GM19043 (cell line): ENCODE data around the gene SPAG16.

Experiments used
- ATAC-seq: cut with Tn5 transposase; IDR thresholded peaks from one replicate; pipeline ENCODE4 v1.9.1; 2021; ENCODE audit warnings: low read depth; ENCODE audit not compliant: unreplicated experiment

Gene SPAG16

DNA sequence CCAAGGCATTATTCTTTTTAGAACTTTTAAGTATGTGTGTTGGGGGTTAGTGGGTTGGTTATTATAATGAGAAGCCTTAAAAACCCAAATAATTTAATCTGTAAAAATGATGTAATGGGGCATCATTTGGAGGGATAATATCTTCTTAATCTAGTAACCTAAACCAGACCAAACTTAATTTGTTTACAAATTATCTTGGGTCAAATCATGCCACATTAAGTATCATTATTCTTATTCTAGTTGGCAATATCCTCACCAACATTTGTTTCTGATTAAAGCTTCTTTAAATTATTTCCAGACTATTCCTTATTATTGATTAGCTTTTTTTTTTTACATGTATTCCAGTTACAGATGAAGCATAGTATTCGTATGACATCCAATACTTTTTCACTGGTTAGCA lies 1041.1 kb downstream of the SPAG16 start:
- ATAC-seq = no peak

DNA sequence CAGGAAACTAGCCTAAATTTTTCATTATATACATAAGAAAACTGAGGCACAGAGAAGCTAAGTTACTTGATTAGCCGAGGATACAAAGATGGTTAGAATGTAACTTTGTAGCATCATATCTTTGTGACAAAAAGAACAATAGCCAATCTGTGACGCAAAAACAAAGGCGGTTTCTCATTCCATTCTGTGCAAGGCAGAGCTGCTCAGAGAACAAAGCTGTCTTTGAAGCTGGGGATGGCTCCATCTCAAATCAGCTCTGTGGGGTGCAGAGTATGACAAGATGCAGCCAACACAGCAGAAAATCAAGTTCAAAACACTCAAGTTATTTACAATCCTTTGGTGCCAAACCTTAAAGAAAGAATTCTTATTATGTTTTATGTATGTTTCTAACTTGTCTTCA lies 1044.7 kb downstream of the SPAG16 start:
- ATAC-seq = no peak

DNA sequence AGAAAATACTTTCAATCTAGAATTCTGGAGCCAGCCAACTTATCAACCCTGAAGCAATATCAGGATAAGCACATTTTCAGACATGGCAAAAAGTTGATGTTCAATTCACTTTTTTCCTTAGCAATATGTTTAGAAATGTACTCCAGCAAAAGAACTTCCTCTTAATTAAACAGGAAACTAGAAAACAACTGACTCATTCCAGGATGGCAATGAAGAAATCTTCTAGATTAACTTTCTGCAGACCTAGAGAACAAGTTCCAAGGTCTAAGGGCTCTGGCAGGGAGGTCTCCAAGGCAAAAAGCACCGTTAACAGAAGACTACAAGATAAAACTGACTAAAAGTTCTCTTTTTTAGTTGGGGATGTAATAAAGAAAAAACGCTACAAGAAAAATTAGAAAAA lies 1057.4 kb downstream of the SPAG16 start:
- ATAC-seq = no peak

DNA sequence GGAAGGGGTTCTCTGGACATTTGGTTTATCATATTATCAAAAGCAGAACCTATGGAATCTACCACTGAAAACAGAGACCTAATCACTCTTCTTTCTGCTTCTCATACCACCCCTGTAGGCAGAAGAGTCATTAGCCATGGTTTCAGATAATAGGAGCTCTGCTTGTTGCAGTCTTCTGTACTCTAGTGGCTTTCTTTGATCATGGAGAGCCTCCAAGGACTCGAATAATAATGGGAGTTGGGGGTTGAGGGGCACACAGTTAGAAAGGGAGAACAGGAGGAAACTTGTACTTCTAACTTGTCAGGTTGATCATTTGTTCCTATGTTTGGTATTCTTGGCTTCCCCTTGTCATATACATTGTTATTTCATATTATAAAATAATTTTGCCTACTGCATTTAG lies 1074.2 kb downstream of the SPAG16 start:
- no peak for ATAC-seq

DNA sequence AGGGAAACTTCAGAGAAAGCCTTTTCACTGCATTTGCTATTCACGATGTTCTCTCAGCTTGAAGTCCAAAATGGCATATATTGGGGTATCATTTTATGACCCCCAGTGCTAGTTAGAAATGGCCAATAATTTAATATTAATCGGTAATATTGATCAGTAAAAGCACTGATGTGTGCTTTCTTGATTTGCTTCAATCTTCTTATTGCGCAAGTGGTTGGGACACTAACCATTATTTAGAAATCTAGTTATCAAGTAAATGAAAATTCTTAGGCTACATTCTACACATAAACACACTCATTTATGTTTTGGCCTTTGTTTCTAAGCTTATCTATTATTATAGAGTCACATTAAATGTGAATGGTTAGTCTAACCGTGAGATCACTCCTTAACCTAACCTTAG lies 1076.9 kb downstream of the SPAG16 start:
- no peak for ATAC-seq

DNA sequence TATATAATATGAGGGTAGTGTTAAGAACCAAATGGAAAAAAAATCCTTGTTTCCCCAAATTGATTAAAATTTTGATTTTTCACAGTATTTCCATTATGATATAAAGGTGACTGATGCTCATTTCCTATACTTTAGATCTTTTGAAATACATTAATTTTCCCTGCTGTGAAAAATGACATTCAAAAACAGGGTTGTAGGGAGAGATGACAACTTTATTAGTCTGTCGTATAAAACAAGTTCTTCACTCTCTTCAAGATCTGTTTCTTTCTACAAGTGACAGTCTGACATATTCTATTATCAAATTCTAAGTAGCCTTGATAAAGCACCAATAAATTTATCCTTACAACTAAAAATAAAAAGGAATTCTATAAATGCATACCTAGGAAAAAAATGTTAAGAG lies 1081.3 kb downstream of the SPAG16 start:
- no peak for ATAC-seq

DNA sequence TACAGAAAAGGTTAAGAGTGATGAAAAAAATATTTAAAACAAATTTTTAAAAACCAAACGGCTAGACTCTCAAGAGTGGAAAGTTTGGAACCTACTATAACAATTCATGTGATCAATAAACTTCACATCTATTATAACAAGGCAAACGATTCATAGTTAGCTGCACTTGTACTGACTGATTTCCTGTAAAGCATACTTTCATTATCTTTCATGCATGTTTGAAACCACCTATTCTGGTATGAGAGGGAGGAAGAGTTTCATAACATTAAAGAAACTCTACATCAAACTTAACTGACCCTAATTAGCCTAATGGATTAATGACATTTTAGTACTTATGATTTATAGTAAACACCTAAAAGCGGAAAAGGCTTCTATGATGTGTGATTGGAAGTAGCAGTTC lies 1082.9 kb downstream of the SPAG16 start:
- no peak for ATAC-seq

DNA sequence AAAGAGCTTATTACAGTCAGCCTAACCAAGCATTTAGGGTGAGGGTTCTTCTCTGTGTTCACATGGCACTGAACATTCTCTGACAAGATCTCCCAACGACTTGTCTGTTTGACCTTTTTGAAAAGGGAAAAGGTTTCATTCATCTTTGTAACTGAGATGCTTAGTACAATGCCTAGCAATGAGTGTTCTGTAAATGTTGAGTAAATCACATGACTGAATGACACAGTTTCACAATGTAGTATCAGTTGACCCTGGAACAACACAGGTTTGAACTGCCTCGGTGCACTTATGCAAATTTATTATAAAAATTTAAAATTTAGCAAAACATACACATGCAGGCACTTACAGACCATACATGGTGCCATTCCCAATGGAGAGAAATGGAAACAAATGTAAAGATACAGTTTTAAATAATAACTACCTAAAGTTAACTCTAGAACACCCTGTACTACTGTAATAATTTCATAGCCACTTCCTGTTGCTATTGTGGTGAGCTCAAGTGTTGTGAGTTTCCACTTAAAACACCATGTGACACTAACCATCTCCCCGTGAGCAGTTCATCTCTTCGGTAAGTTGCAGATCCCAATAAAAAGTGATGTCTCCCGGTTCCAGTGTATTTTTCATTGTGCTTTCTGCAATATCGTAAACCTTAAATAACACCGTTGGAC lies 1092.5 kb downstream of the SPAG16 start:
- no peak for ATAC-seq

DNA sequence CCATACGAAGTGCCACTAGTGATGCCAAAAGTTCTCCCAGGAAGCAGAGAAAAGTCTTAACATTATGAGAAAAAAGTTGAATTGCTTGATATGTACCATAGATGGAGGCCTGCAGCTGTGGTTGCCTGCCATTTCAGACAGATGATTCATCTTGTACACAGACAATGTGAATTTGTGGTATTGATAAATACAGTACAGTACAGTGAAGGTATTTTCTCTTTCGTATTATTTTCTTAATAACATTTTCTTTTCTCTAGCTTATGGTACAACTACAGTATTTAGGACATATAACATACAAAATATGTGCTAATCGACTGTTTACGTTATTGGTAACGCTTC lies 1093.0 kb downstream of the SPAG16 start:
- ATAC-seq = no peak

DNA sequence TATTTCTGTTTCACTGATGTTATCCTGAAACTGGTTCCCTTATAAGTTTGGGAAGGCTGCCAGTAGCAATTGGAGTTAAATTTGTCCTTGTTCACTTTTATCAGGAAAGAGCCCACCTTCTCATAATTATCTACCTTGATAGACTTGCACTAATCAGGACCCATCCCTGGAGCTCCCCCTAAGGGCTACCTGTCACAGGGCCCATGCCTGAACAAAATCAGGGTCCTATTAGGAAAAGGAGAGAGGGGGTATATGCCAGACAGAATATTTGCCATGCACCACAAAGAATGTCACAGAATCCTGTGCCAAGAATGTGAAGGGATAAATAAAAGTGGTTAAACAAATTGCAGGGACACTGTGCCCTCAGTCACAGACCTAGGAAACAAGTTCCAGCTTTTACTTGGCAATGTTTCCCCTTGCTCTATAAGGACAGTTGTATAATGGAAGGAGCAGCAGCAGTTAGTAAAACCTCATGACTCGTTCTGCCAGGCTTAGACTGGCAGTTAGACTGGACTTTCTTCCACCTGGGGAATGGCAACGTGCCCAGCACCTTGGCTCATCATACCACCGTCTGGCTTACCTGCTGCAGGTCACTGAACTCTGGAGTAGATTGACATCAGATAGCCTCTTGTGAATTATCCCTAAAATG lies 1094.3 kb downstream of the SPAG16 start:
- no peak for ATAC-seq

DNA sequence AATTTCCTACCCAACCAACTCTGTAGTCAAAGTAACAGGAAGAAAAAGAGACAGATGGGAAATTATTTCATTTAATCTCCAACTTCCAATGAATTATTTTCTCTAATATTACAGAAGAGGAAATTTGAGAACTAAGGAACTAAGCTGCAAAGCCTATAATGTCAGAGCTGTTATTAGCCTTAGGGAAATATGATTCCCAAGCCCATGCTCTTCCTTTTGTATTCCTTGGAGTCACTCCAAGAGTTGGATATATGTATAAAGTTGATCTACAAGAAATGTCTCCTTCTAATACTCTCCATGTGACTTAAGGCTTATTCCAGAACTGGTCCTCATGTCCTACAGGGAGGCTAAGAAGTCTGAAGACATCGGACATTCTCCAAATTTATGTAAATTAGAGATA lies 1095.0 kb downstream of the SPAG16 start:
- no peak for ATAC-seq

DNA sequence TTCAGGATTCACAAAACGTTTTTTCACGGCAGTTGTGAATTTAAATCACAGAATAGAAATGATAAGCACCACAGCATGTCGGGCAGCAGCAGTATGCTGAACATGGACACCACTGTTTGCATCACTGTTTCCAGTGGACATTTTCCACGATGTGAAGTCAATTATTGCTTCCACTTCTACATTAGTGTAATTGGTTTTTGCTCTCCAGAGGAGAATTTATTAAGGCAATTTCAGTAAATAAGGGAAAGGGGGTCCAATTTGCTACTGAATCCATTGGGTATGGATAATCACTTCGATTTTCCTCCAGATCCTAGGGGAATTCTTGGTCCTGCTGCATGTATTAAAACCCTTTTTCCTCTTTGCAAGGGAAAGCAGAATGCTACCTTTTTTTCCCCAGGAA lies 1096.4 kb downstream of the SPAG16 start:
- ATAC-seq = no peak

DNA sequence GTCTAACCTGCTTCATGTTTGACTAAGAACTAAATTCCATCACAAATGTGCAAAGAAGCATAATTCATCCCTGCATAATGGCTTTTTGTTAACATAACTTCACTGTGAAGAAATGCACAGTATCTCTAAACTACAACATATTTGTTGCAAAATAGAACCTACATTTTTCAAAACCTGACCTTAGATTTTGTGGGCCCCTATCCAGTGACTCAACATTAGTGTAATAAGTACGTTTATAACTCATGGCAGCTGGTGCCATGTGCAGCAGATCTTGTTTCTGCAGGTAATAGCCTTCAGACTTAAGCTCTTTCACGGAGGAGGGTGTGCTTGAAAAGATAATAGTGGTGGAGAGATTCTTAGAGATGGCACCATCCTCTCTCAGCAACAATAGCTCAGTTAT lies 1098.0 kb downstream of the SPAG16 start:
- no peak for ATAC-seq

DNA sequence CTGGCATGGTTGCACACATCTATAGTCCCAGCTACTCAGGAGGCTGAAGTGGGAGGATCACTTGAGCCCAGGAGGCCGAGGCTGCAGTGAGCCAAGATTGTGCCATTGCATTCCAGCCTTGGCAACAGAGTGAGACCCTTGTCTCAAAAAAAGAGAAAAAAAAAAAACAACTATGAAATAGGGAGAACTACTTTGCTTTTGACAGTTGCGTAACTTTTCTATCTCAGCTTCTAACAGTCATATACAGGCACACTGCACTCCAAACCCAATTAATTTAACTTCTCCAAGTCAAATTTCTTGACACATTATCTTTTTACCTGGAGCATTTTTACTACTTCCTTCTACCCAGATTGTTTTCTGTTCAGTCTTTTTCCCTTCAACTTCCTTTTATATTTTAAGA lies 1102.5 kb downstream of the SPAG16 start:
- ATAC-seq = no peak

DNA sequence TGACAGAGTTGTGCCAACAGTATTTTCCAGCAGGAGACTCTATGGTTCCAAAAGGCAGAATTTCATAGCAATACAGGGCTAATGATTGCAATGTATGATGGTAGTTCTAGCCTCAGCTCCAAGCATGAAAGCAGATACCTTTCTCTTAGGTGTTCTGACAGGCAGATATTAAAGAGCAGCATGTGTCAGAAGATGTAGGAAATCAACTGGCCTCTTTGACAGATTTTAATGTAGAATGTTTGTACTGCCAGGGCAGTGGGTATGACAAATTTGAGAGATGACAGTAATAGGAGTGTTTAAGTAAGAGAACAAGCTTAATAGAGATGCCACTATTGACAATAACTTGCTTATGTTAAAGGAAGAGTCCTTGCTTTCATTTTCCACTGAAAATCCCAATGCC lies 1105.1 kb downstream of the SPAG16 start:
- ATAC-seq = no peak

DNA sequence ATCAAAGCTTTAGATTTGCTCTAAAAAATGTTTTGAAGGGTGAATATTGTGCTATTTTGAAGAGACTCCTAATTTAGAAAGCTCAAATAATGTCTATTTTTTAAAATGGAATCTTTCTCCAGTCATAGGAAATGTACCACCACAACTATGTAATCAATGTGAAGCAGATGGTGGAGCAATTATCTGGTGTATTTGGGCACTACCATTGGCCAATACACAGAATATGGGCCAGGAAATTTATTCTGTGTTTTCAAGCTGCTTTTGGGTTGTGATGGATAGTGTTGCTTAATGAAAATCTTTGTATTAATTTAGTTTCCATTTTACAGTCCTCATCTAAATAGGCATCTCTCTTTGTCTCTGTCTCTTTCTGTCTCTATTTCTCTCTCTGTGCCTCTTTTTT lies 1109.5 kb downstream of the SPAG16 start:
- ATAC-seq = no peak

DNA sequence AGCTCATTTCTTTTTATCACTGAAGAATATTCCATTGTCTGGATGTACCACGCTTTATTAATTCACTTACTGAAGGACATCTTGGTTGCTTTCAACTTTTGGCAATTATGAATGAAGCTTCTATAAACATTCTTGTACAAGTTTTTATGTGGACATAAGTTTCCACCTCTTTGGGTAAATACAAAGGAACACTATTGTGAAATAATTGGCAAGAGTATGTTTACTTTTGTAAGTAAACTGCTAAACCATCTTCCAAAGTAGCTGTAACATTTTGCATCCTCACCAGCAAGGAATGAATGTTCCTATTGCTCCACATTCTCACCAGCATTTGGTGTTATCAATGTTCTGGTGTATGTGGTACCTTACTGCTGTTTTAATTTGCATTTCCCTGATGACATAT lies 1110.8 kb downstream of the SPAG16 start:
- ATAC-seq = no peak

DNA sequence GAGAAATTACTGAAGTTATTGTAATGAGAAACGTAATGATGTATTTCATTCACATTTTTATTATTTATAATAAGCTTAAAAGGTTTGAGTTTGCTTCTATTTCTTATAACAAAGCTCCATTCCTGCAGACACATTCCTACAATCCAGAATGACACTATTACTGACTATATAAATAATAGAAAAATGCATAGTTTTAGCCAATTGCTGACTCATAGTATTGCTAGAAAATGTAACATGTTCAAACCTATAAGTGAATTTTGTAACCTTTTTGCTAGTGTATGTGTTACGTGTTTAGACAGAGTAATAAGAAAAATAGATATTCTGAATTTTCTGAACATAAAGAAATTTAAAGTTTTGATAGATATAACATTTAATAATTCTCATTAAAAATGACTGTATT lies 1117.3 kb downstream of the SPAG16 start:
- no peak for ATAC-seq

DNA sequence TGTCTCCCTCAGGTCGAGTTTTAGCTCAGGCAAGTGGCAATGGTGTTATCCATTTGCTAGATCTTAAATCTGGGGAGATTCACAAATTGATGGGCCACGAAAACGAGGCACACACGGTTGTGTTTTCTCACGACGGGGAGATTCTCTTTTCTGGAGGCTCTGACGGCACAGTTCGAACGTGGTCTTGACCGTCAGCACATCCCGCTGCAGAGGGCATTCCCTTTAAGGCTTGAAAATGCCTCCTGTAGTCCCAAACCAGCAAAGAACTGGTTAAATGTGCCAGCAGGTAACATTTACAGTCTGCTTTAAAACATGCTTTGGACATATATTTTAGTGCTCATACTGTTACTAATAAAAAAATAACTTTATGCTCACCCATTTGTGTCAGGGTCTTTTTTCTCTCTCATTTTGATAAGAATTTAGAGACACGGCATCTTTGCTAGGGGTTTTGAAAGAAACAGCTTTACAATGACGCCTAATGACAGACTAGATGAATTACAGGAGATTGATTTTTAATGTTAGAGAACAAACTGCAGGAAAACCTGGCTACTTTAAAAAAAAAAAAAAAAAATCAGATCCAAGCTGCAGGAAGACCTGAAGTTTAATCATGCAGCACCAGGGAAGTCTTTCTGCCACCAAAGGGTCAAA lies 1126.0 kb downstream of the SPAG16 start:
- no peak for ATAC-seq

DNA sequence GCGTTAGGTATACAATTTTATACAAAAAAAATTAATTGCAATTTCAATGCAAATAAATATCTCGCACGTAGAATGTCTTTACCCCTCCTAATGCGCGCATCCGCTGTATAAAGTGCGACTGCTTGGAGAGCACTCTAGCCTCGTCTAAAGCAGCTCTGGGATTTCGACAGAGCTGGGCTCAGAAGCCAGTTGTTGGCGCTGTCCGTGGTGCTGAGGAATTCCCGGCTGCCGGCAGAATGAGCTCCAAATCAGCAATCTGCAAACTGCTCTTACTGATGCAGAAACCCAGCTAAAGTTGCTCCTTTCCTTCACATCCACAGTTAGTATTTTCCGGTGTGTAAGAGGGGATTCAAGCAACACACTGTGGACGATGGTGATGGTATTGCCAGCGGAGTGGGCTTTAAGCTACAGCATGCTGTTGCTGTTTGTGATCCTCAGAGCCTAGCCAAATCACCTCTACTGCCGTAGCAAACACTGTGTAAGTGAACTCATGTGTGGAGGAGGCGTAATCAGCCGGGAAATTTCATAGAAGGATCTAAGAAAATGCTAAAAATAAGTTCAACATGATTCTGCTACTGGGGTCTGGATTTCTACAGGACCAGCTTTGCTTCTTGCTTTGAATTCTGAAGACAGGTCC lies 1126.8 kb downstream of the SPAG16 start, which contains the start of gene VWC2L:
Gene VWC2L (plus strand): TSS at position 137 of the 637 bp plus-strand sequence. CDS start 3,140 bp downstream, outside the sequence.
- ATAC-seq = no peak

DNA sequence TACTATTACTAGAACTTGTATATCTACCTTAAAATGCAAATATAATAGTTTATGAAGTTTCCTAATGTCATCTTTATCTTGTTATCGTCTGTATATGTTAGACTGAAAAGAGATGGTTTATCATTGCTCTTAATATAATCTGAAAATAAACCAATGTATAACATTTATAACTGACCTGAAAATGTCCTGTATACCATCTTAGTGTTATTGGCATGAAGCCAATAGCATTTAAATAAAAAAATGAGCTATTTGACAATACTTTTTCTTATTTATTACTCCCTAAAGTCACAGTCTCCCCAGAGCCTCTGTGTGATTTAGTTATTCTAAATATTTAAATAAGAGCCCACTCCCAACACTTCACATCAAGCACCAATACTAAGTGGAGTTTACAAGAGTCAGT lies 1128.4 kb downstream of the SPAG16 start:
- no peak for ATAC-seq

DNA sequence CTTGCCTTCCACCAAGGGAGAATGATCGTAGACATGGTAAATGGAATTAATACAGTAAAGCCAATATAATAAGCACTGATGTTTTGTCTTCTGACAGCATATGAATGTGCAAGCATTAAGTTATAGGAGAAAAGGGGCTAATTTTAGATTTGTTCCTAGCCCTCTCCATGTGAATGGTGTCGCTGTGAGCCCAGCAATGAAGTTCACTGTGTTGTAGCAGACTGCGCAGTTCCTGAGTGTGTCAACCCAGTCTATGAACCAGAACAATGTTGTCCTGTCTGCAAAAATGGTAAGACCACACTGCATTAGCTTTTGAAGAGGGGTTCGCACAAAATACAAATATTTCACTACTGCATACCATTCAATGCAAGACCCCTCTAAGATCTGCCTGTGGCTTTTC lies 1152.2 kb downstream of the SPAG16 start:
- ATAC-seq = no peak
